CD4-positive, alpha-beta T cell treated with Interleukin-4 for 4 hours (primary cell): ENCODE results near the gene PRX.
A peak's percentile ranks its signal among the peaks of the same experiment; 100 is the strongest.
"Not testable (repeated sequence)": the region's sequence is repeated elsewhere in the genome, so short reads cannot be mapped to it uniquely, and the experiment has no call there.

Experiments used
- DNase-seq: peaks from one replicate; pipeline ENCODE4 v3.0.0-alpha.2; 2020

Gene PRX

DNA sequence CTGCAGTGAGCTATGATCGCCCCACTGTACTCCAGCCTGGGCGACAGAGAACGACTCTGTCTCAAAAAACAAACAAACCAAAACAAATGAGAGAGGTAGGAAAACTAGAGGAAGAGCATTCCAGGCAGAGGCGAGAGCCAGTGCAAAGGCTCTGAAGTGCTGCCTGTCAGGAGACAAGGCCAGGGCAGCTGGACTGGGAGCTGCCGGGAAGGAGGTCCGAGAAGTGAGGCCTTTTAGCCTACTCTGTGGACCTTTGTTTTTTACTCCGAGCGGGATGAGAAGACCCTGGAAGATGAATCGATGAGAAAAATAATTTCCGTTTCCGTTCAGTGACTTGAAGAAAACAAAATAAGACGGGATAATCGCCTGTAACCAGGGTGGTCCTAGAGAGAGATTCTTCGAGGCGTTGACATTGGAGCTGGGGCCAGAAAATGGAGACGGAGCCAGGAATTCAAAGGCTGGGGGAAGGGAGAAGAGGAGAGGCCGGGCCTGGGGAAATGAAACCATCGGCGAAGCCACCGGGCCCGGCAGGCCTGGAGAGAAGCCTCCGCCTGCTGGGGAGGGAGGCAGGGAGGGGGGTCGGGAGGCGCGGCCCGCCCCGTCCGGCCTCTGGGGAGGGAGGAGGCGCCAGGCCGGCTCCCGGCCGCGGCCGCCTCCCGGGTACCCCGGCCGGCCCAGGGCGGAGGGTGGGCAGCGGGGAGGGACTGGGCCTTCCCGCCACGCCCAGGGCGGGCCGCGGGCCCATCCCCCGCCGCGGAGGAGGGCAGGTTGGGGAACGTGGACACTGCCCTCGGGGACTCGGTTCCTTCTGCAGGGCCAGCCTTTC lies 20.4 kb upstream of the PRX start:
- DNase-seq: peak; percentile 33

DNA sequence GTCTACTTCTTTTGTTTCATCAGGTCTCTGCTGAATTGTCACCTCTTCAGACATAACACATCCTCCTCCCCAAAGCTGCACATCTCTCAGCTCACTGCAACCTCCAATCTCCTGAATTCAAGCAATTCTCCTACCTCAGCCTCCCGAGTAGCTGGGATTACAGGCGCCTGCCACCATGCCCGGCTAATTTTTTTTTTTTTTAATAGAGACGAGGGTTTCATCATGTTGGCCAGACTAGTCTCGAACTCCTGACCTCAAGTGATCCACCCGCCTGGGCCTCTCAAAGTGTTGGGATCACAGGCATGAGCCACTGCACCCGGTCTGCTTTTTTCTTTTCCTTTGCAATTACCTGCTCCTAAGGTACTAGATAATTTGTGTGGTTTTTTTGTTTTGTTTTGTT lies 19.6 kb upstream of the PRX start:
- not testable (repeated sequence) for DNase-seq

DNA sequence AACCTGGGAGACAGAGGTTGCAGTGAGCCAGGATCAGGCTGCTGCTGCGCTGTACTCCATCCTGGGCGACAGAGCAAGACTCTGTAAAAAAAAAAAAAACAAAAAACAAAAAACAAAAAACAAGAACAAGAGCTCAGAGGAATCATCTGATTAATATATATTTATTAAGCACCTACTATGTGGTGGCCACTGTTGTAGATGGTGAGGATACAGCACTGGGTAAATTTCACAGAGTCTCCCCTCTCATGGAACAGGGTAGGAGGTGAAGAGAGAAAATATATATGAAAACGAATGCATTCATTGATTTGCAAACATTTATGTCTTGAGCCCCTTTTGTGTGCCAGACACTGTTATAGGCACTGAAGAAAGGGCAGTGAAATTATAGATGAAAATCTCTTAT lies 18.5 kb upstream of the PRX start:
- DNase-seq: no peak

DNA sequence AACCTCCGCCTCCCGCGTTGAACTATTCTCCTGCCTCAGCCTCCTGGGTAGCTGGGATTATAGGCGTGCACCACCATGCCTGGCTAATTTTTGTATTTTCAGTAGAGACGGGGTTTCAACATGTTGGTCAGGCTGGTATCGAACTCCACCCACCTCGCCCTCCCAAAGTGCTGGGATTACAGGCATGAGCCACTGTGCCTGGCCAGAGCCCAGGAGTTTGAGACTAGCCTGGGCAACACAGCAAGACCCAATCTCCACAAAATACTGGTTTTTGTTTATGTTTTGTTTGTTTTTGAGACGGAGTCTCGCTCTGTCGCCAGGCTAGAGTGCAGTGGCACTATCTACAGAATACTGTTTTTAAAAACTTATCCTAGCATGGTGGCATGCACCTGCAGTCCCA lies 17.1 kb upstream of the PRX start:
- DNase-seq: not testable (repeated sequence)

DNA sequence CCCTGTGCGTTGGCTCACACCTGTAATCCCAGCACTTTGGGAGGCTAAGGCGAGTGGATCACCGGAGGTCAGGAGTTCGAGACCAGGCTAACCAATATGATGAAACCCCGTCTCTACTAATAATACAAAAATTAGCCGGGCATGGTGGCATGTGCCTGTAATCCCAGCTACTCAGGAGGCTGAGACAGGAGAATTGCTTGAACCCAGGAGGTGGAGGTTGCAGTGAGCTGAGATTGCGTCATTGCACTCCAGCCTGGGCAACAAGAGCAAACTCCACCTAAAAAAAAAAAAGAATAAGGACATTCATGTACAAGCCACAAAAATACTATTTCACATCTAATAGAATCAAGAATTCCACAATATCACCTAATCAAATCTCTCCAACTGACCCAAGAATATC lies 15.0 kb upstream of the PRX start:
- DNase-seq: not testable (repeated sequence)

DNA sequence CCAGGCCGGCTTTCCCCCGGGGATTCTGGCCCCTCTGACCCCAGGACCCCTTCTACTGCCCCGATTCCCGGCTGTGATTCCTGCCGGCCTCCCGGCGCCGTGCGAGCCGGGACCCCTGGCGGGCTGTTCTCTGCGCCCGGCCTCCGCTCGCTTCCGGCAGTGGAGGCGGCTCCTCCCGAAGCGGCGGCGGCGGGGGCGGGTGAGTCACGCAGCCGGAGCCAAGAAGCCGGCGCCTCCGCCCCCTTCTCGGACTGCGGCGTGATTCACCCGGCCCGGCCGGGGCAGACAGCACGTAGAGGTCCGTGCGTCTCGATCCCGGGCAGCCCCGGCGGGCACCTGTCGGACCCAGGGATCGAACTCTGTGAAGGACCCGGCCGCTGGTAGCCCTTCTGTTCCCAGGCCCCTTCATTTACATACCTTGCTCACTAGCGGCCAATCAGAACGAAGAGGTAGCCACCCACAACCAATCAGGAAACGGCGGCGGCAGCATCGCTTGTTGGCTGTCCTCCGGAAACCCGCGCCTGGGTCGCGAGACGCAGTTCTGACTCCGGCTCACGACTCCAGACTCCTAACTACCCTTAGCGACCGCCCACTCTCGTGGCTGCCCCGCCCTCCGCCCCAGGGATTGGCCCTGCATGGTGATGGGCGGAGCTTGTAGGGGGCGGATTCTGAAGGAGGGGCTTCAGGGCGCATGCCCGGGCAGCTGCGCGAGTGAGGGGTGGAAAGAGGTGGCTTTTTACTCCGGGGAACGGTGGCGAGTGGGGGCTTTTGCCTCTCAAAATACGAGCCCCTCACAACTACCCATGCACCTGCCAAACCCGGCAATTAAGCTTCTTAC lies 12.5 kb upstream of the PRX start, which contains the start of gene SERTAD1:
SERTAD1 (minus strand) TSS at position 543 of the 838 bp plus-strand sequence. CDS start 2,446 bp downstream, outside the sequence.
- DNase-seq: peak; percentile 99

DNA sequence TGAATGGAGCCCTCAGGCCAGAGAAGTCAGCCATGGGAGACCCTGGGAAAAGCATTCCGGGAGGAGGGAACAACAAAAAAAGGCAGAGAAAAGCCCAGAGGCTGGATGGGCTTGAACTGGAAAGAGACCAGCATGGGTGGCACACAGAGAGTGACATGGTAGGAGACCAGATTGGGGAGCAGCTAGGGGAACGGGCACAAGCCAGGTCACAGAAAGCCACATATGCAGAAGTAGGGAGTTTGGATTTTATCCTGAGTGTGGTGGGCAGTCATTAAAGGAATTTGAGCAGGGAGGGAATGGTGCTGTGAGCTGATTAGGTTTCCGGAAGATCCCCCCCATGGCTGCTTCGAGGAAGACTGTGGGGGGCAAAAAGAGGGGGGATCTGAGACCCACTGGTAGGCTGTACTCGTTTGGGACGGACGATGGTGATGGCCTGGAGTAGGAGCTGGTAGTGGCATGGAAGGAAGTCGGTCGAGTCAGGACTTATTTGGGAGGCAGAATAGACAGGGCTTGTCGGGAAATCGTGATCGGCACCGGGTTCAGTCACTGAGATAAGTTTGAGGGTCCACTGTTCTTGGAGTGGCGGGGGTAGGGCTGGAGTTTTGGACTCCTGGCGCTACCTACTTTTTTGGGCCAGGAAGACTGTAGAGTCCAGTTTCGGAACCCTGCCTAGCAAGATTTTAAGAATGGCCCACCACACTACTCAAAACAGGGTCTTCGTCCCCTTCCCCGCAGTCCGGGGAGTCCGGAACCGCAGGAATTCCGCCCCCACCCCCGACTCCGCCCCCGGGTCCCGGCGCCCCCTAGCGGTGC lies 11.7 kb upstream of the PRX start:
- DNase-seq: no peak

DNA sequence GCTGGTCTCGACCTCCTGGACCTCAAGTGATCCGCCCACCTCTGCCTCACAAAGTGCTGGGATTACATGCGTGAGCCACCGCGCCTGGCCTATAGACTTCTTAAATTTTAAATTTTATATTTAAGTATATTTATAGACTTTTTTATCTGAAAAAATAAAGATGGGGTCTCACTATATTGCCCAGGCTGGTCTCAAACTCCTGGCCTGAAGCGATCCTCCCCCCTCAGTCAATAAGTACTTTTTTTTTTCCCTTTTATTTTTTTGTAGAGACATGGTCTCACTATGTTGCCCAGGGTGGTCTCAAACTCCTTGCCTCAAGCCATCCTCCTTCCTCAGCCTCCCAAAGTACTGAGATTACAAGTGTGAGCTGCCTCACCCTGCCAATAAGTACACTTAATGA lies 10.8 kb upstream of the PRX start:
- DNase-seq: no peak

DNA sequence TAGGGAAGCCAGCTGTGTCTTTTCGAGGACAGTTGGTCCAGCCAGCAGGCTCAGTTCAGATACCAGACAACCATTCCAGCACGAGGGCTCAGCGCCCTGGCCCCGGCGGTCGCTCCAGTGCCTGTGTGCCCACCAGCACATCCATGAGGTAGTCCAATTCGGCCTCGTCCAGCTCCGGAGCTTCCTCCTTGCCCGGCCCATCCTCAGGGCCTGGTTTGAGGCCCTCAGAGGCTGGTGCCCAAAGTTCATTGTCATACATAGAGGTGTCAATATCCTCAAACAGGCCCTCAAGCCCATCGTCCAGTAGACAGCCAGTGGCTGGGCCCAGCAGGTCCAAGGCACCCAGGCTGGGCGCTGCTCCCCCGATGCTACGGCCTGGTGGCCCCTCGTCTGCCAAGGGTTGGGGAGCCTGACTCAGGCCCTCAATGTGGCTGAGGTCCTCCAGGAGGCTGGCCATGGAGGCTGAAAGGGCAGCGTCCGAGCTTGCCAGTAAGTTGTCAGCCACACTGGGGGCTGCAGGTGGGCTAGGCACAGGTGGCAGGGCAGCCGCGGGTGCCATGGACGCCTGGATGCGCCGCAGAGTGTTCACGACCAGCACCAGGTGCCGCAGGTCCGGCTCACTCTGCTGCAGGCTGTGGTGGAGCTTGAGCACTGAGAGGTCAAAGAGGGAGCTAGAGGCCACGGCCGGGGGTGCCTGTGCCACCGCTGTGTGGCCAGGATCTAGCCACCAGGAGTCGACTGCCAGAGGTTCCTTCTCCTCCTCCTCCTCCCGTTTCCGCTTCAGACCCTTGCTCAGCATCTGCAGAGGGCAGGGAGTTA lies 9.8 kb upstream of the PRX start:
- no peak for DNase-seq

DNA sequence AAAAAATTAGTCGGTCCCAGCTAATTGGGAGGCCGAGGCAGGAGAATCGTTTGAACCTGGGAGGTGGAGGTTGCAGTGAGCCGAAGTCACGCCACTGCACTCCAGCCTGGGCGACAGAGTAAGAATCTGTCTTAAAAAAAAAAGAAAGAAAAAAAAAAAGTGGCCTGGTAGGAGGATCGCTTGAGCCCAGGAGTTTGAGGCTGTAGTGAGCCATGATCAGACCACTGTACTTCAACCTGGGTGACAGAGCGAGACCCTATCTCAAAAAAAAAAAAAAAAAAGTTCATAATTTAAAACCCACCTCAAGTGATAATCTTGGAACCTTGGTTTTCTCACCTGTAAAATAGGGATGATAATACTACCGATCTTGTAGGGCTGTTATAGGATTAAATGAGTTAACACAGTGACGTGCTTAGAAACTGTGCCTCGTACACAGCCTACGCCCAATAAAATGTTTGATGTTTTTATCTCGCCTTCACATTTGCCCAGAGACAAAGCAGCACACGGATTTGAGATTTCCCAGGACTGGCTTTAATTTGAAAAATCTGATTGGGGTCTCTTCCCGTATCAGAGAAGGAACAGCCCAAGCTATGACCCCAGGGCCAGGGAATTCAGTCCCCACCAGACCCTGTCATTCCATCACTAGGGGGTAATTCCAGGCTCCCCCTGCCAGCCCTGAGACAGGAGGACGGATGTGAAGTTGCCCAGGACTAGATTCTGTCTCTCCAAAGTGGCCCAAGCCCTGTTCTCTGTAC lies 9.0 kb upstream of the PRX start:
- DNase-seq: no peak

DNA sequence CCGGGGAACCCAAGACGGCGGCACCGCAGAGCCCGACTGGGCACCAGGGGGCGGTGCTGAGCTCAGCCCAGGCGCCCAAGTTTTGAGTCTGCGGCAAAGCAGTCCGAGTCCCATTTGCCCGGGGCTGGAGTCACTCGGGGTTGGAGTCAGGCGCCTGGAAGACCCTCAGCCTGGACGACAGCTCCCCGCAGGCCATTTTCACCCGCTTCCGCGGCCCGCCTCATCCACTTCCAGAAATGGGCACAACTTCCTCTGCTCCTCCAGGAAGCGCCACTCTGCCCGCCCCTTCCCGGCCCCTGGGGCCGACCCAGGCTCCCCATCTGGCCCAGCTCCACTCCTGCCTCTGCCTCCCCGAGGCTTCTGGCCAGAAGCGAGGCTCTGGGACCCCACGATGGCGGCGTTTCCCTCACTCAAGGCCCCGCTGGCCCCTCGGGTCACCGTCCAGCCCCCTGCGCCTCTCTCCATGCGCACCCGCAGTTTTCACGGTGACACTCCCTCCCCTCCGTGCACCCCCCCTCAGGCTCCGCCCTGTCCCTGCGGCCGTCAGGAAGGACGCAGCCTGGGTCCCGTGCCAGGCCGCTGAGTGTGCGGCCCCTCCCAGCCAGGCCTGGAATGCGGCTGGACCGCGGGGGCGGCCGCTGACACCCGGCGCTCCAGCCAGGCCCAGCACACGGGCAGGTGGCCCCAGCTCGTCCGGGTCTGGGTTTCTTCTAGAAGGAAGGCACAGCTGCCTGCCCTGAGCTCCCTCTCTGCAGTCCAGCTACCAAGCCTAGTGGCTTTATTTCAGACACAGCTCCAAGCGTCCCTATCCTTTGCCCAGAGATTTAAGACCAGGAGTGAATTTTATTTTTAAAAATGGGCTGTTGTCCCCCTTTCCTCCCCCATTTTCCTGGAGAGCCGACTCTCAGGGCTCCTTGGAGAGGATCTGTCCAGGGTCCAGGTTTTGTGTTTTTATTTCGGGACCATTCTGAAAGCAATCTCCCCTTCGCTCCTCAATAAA lies 7.9 kb upstream of the PRX start:
- DNase-seq: peak; percentile 71

DNA sequence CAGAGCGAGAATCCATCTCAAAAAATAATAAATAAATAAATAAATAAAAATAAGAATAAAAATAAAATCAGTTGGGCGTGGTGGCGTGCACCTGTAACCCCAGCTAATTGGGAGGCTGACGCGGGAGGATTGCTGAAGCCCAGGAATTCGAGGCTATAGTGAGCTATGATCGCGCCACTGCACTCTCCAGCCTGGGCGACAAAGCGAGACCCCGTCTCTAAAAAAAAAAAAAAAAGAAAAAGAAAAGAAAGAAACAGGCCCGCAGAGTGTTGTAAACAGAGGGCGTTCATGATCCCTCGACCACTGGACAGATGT lies 7.2 kb upstream of the PRX start:
- DNase-seq: no peak

DNA sequence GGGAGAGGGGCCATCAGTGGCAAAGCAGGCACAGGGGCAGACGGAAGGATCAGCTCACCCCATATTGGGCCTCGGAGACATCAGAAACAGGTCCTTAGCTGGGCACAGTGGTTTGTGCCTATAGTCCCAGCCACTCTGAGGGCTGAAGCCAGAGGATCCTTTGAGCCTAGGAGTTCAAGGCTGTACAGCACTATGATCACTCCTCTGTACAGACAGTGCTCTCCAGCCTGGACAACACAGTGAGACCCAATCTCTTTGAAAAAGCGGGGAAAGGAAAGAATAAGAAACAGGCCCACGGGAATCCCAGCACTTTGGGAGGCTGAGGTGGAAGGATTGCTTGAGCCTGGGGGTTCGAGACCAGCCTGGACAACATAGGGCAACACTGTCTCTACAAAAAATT lies 6.6 kb upstream of the PRX start:
- DNase-seq: no peak

DNA sequence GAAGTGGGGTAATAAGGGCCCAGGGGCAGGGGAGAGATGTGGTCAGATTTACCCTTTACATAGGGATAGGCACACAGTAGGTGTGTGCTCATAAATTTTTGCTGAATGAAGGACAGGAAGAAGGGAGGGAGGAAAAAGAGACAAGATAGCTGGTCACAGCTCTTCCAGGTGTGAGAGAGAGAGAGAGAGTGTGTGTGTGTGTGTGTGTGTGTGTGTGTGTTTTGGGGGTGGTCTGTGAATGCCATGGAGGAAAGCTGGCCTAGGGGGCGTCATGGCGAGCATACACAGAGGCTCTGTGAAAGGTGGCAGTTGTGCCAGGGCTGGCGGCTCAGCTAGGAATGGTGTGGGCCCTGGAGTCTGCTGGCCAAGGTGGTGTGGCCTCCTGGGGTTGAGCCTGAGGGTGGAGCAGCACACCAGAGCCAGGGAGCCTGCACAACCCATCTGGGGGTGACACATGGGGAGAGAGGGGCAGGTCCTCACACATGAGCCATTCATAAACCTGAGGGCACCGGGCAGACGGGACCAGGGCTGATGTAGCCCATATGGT lies 6.0 kb upstream of the PRX start:
- DNase-seq: no peak

DNA sequence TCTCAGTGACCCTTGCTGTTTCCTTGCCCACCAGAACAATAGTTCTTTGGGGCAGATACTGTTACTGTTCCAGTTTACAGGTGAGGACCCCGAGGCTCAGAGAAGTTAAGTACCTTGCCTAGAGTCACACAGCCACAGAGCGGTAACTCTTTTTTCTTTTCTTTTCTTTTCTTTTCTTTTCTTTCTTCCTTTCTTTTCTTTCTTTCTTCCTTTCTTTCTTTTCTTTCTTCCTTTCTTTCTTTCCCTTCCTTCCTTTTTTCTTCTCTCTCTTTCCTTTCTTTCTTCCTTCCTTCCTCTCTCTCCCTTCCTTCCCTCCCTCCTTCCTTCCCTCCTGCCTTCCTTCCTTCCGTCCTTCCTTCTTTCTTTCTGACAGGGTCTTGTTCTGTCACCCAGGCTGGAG lies 4.9 kb upstream of the PRX start:
- no peak for DNase-seq

DNA sequence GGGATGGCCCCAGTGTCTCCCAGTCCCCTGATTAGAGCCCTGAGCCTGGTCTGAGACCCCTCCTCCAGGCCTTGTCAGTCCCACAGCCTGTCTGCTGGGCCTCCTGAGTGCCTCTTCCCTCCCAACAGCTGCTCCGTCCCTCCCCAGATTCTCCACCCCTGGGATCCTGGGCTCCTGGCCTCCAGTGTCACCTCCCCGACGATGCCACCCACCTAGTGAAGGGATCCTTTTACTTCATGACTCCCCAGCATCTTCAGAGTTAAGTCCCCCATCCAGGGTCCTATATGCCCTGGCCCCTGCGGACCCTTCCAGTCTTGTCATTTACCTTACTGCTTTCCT lies 4.4 kb upstream of the PRX start:
- no peak for DNase-seq

DNA sequence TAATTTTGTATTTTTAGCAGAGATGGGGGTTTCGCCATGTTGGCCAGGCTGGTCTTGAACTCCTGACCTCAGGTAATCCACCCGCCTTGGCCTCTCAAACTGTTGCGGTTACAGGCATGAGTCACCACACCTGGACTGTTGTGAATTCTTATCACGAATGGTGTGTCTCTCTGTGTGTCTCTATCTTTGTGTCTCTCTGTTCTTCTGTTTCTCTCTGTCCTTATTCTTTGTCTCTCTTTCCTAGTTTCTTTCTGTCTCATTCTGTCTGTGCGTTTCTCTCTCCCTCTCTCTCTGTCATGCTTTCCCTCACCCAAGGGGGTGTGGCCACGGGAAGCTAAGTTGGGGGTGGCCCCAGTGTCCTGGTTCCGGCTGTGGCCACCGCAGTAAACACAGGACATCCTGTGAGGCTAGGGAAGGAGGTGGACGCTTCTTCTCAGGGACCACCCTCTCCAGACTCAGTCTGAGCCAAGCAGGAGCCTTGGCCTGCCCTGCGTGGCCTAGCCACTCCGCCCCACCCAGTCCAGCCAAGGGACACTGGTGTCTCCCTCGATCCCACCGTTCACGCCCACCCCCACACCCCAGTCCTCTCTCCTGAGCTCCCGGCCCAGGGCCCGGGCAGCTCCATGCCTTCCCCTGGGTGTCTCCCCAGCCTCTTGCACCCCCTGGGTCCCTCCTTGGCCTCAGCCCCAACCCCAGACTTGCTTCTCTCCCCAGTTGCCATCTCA lies 3.9 kb upstream of the PRX start:
- no peak for DNase-seq

DNA sequence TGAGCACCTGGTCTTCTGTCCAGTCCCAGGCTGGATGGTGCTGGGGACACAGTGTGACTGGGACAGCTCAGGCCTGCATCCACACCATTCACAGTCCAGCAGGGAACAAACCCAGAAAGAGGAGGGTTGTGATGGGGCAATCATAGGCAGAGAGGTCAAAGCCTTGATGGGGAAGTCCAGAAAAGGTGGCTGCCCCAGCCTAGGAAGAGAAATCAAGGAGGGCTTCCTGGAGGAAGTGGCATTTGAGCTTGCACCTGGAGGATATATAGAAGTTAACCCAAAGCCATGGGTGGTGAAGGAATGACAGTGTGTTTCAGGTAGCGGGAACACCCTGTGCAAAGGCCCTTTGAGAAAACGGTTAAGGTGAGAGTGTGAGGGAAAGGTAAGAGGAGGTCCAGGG lies 2.6 kb upstream of the PRX start:
- no peak for DNase-seq
